SK-N-SH (cell line): ENCODE measurements around the gene CPT1B.

Experiments
- EZH2phosphoT487 ChIP-seq: fragments of 200-600 bp; sonication (generic); IDR thresholded peaks from 2 replicates; pipeline ENCODE4 v1.6.1; 2017; ENCODE audit warnings: low read depth, mixed run types, mild to moderate bottlenecking, antibody characterized with exemption, moderate library complexity, borderline replicate concordance
- FOXM1 ChIP-seq: IDR thresholded peaks from 2 replicates; pipeline ENCODE4 v1.4.0; 2012; ENCODE audit warnings: low read depth, mild to moderate bottlenecking
- JUND ChIP-seq: IDR thresholded peaks from 2 replicates; pipeline ENCODE4 v1.4.0; 2012
- NRF1 ChIP-seq: IDR thresholded peaks from 2 replicates; pipeline ENCODE4 v1.6.1; 2012; ENCODE audit warnings: low read depth, mild to moderate bottlenecking, low read length
- POLR2AphosphoS5 ChIP-seq: IDR thresholded peaks from 2 replicates; pipeline ENCODE4 v1.6.1; 2012; ENCODE audit warnings: low read depth, low read length
- RFX5 ChIP-seq: IDR thresholded peaks from 2 replicates; pipeline ENCODE4 v1.6.1; 2012; ENCODE audit warnings: mild to moderate bottlenecking, improper control_type of control experiment, low read length
- SIN3A ChIP-seq: IDR thresholded peaks from 2 replicates; pipeline ENCODE4 v1.6.1; 2012; ENCODE audit warnings: low read depth, mild to moderate bottlenecking, low read length, moderate library complexity, borderline replicate concordance
- SMC3 ChIP-seq: IDR thresholded peaks from 2 replicates; pipeline ENCODE4 v1.6.1; 2012; ENCODE audit warnings: low read depth, low read length, improper control_type of control experiment
- YY1 ChIP-seq: IDR thresholded peaks from 2 replicates; pipeline ENCODE4 v1.4.0; 2012; ENCODE audit warnings: low read depth, mild to moderate bottlenecking
- TF ChIP-seq, protein P1 (sequence below): fragments of 200-600 bp; sonication (generic); IDR thresholded peaks from 2 replicates; pipeline ENCODE4 v1.6.1; 2017; ENCODE audit warnings: antibody characterized with exemption, mild to moderate bottlenecking, moderate library complexity
- TF ChIP-seq, protein P2 (sequence below): fragments of 150-350 bp; IDR thresholded peaks from 2 replicates; pipeline ENCODE4 v1.6.1; 2017; ENCODE audit warnings: antibody characterized with exemption, low read length, low read depth, borderline replicate concordance
- TF ChIP-seq, protein P3 (sequence below): IDR thresholded peaks from 2 replicates; pipeline ENCODE4; 2012

DNA sequence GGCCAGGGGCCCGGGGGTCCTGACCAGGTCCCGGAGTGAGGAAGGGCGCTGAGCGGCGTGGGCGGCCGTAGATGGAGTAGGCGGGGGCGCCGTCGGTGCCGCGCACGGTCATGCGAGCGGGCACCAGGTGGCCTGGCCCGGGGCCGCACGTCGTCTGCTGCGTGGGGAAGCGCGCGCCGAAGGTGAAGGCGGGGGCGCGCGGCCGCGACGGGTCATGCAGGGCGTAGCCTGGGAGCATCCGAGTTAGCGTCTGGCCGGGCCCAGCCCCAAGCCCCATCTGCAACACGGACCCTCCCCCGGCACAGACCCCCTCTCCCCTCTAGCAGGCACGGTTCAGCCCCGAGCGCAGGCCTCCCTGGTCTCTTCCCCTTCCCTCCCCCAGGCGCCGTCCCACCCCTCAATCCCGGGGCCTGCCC, 46.7 kb downstream of the CPT1B start:
- TF ChIP-seq POLR2AphosphoS5 (peak; percentile 15; the same call in 1 of the 2 replicates), RFX5 (no peak), SIN3A (no peak), YY1 (no peak), SMC3 (no peak), NRF1 (no peak), EZH2phosphoT487 (no peak), JUND (no peak), FOXM1 (no peak)
- TF ChIP-seq, protein P1, sequence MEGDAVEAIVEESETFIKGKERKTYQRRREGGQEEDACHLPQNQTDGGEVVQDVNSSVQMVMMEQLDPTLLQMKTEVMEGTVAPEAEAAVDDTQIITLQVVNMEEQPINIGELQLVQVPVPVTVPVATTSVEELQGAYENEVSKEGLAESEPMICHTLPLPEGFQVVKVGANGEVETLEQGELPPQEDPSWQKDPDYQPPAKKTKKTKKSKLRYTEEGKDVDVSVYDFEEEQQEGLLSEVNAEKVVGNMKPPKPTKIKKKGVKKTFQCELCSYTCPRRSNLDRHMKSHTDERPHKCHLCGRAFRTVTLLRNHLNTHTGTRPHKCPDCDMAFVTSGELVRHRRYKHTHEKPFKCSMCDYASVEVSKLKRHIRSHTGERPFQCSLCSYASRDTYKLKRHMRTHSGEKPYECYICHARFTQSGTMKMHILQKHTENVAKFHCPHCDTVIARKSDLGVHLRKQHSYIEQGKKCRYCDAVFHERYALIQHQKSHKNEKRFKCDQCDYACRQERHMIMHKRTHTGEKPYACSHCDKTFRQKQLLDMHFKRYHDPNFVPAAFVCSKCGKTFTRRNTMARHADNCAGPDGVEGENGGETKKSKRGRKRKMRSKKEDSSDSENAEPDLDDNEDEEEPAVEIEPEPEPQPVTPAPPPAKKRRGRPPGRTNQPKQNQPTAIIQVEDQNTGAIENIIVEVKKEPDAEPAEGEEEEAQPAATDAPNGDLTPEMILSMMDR, result no peak
- TF ChIP-seq, protein P2, sequence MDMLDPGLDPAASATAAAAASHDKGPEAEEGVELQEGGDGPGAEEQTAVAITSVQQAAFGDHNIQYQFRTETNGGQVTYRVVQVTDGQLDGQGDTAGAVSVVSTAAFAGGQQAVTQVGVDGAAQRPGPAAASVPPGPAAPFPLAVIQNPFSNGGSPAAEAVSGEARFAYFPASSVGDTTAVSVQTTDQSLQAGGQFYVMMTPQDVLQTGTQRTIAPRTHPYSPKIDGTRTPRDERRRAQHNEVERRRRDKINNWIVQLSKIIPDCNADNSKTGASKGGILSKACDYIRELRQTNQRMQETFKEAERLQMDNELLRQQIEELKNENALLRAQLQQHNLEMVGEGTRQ, result no peak
- TF ChIP-seq, protein P3, sequence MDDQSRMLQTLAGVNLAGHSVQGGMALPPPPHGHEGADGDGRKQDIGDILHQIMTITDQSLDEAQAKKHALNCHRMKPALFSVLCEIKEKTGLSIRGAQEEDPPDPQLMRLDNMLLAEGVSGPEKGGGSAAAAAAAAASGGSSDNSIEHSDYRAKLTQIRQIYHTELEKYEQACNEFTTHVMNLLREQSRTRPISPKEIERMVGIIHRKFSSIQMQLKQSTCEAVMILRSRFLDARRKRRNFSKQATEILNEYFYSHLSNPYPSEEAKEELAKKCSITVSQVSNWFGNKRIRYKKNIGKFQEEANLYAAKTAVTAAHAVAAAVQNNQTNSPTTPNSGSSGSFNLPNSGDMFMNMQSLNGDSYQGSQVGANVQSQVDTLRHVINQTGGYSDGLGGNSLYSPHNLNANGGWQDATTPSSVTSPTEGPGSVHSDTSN, result no peak
